ENCODE results near the gene CENPP. TPM values are rescaled to one million over a fixed set of nuclear protein-coding genes. Genes with fewer than 3 reads are reported as not detected.

CENPP gene
- total RNA-seq, 4 donors from 2014 or later = 1.5 to 11.6 (median 5.5) TPM

DNA sequence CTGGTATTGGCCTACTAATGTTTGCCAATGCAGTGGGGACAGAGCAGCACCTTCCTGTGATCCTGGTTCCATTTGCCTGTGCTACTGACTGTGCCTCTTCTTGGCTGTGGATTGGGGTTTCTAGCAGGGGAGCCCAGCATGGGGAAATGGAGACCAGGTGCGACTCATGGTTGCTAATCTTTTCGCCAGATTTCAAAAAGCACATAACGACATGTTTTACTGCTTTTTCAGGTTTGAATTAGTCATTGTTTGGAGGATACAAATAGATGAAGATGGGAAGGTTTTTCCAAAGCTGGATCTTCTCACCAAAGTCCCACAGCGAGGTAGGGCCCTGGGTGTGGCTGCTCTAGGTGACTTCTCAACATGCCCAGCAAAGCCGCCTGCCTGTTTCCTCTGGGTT is 286.5 kb downstream of the CENPP start:
- no peaks in the 10 kb centered on the region for H3K27me3 ChIP-seq
- H3K4me1 ChIP-seq = peaks cover 7 to 19% of the 10 kb centered on the region in 2 donors
- 97 to 100% methylated on average over 5 of the region's 5 CpGs for WGBS, 2 donors
- intact Hi-C loops (cut with DNase I) = no loop called here
- DNase-seq = no peak
- peaks cover 0 to 10% of the 10 kb centered on the region in 2 donors for H3K36me3 ChIP-seq
- TF ChIP-seq POLR2A (IDR thresholded peaks at IDR 0.05) = no peak
- TF ChIP-seq, protein P1, sequence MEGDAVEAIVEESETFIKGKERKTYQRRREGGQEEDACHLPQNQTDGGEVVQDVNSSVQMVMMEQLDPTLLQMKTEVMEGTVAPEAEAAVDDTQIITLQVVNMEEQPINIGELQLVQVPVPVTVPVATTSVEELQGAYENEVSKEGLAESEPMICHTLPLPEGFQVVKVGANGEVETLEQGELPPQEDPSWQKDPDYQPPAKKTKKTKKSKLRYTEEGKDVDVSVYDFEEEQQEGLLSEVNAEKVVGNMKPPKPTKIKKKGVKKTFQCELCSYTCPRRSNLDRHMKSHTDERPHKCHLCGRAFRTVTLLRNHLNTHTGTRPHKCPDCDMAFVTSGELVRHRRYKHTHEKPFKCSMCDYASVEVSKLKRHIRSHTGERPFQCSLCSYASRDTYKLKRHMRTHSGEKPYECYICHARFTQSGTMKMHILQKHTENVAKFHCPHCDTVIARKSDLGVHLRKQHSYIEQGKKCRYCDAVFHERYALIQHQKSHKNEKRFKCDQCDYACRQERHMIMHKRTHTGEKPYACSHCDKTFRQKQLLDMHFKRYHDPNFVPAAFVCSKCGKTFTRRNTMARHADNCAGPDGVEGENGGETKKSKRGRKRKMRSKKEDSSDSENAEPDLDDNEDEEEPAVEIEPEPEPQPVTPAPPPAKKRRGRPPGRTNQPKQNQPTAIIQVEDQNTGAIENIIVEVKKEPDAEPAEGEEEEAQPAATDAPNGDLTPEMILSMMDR (IDR thresholded peaks at IDR 0.05) = no peak
- no peak overlapping the region for H3K27ac ChIP-seq
- H3K4me3 ChIP-seq (replicated peaks in 1 of 3) = no peak overlapping the region
- no peaks in the 10 kb centered on the region for H3K9me3 ChIP-seq

DNA sequence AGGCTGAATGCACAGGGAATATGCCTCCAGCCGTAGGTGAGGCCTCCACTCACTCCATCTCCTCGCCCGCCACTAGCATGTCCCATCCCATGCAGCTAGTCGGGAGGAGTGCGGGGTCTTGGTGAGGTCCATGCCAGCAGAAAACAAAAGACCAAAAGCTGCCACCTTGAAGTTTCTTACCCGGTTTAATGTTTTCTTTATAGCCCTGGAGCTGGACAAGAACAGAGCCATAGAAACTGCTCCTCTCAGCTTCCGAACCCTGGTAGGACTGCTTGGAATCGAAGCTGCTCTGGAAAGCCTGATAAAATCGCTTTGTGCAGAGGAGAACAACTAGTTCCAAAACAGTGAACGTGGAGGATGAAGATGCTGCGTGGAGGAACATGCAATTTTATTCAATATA is 287.1 kb downstream of the CENPP start:
- Histone ChIP-seq H3K9me3 (no peaks in the 10 kb centered on the region), H3K4me3 (replicated peaks in 1 of 3) (no peak overlapping the region), H3K36me3 (peaks cover 0 to 10% of the 10 kb centered on the region in 2 donors), H3K27ac (no peak overlapping the region), H3K4me1 (peaks cover 4 to 17% of the 10 kb centered on the region in 2 donors), H3K27me3 (no peaks in the 10 kb centered on the region)
- DNase-seq = no peak
- TF ChIP-seq POLR2A (IDR thresholded peaks at IDR 0.05) = no peak
- TF ChIP-seq, protein P1 (IDR thresholded peaks at IDR 0.05) = no peak
- intact Hi-C loops (cut with DNase I) = no loop called here
- 92 to 96% methylated on average over 11 of the region's 11 CpGs for whole genome bisulfite sequencing, 2 donors

GRCh38 chr9:92613268-92614122 is 287.7 kb downstream of the CENPP start:
- no peaks in the 10 kb centered on the region for H3K9me3 ChIP-seq
- no peak overlapping the region for H3K4me3 ChIP-seq (replicated peaks in 1 of 3)
- H3K27me3 ChIP-seq = no peaks in the 10 kb centered on the region
- TF ChIP-seq POLR2A (IDR thresholded peaks at IDR 0.05) = no peak
- TF ChIP-seq, protein P1 (IDR thresholded peaks at IDR 0.05) = no peak
- H3K36me3 ChIP-seq = peaks cover 0 to 10% of the 10 kb centered on the region in 2 donors
- H3K4me1 ChIP-seq = peaks cover 4 to 13% of the 10 kb centered on the region in 2 donors
- 95 to 100% methylated on average over 16 to 23 of the region's 23 CpGs for WGBS, 2 donors
- H3K27ac ChIP-seq = no peak overlapping the region
- DNase-seq = no peak
- intact Hi-C loops (cut with DNase I) = no loop called here

GRCh38 chr9:92614123-92614510 is 288.4 kb downstream of the CENPP start:
- no peak for DNase-seq
- no peak for TF ChIP-seq POLR2A (IDR thresholded peaks at IDR 0.05)
- TF ChIP-seq, protein P1 (IDR thresholded peaks at IDR 0.05) = no peak
- intact Hi-C loops (cut with DNase I) = no loop called here
- Histone ChIP-seq H3K27ac (no peak overlapping the region), H3K27me3 (no peaks in the 10 kb centered on the region), H3K4me3 (replicated peaks in 1 of 3) (no peak overlapping the region), H3K36me3 (peaks cover 0 to 10% of the 10 kb centered on the region in 2 donors), H3K9me3 (no peaks in the 10 kb centered on the region), H3K4me1 (peaks cover 4 to 13% of the 10 kb centered on the region in 2 donors)
- 95 to 97% methylated on average over 9 of the region's 9 CpGs for WGBS, 2 donors

- H3K27me3 ChIP-seq = no peaks in the 10 kb centered on the region
- H3K27ac ChIP-seq = no peak overlapping the region
- WGBS, 2 donors = 73 to 89% methylated on average over 17 of the region's 17 CpGs
- no peaks in the 10 kb centered on the region for H3K9me3 ChIP-seq
- H3K4me3 ChIP-seq (replicated peaks in 1 of 3) = no peak overlapping the region
- DNase-seq = no peak
- H3K36me3 ChIP-seq = peaks cover 0 to 10% of the 10 kb centered on the region in 2 donors
- H3K4me1 ChIP-seq = peaks cover 4 to 13% of the 10 kb centered on the region in 2 donors
- intact Hi-C loops (cut with DNase I) = no loop called here
- TF ChIP-seq, protein P1 (IDR thresholded peaks at IDR 0.05) = no peak
- no peak for TF ChIP-seq POLR2A (IDR thresholded peaks at IDR 0.05)
Observed at GRCh38 chr9:92614763-92615461, 289.2 kb downstream of the CENPP start.

Data from thyroid gland (tissue), 4 donors.